ENCODE data around the gene SUPT4H1.
"Not testable (repeated sequence)": the region's sequence is repeated elsewhere in the genome, so short reads cannot be mapped to it uniquely, and the experiment has no call there.

The SUPT4H1 gene

GRCh38 chr17:58362368-58363014, 10.5 kb upstream of the SUPT4H1 start:
- no peak for DNase-seq

GRCh38 chr17:58360296-58361063, 8.5 kb upstream of the SUPT4H1 start:
- peak; percentile 96 for DNase-seq

- no peak for DNase-seq
These were observed 6.6 kb upstream of the SUPT4H1 start for GRCh38 chr17:58358408-58359172.

- DNase-seq: peak; percentile 47
These were observed 5.6 kb upstream of the SUPT4H1 start for GRCh38 chr17:58357312-58358297.

- no peak for DNase-seq
These were observed 4.2 kb upstream of the SUPT4H1 start for GRCh38 chr17:58356231-58356630.

GRCh38 chr17:58354541-58355216, 2.7 kb upstream of the SUPT4H1 start:
- no peak for DNase-seq

- no peak for DNase-seq
These were observed 1.4 kb upstream of the SUPT4H1 start for GRCh38 chr17:58353389-58353825.

GRCh38 chr17:58352596-58353388, 791 bp upstream of the SUPT4H1 start:
- peak; percentile 80 for DNase-seq

- no peak for DNase-seq
These were observed 819 bp downstream of the SUPT4H1 start for GRCh38 chr17:58351182-58351581.

GRCh38 chr17:58348038-58348437, 4.0 kb downstream of the SUPT4H1 start:
- DNase-seq: no peak

- no peak for DNase-seq
These were observed 6.5 kb downstream of the SUPT4H1 start for GRCh38 chr17:58345500-58345899.

GRCh38 chr17:58344791-58345157, 7.2 kb downstream of the SUPT4H1 start:
- DNase-seq: no peak

GRCh38 chr17:58344047-58344790, 7.8 kb downstream of the SUPT4H1 start:
- peak; percentile 61 for DNase-seq

GRCh38 chr17:58343131-58343530, 8.9 kb downstream of the SUPT4H1 start:
- DNase-seq: no peak

- no peak for DNase-seq
These were observed 10.0 kb downstream of the SUPT4H1 start for GRCh38 chr17:58341861-58342475.

- not testable (repeated sequence) for DNase-seq
These were observed 10.7 kb downstream of the SUPT4H1 start for GRCh38 chr17:58341136-58341860.

GRCh38 chr17:58340405-58340876, 11.6 kb downstream of the SUPT4H1 start:
- DNase-seq: no peak

- peak; percentile 40 for DNase-seq
These were observed 12.1 kb downstream of the SUPT4H1 start for GRCh38 chr17:58339755-58340404.

All from hematopoietic multipotent progenitor cell treated with erythropoietin and hydrocortisone succinate and interleukin-3 and kit ligand, for 8 days (in vitro differentiated cells).